ENCODE data around the gene RPRD2. TPM values are rescaled to one million over a fixed set of nuclear protein-coding genes. Genes with fewer than 3 reads are reported as not detected.
A peak's percentile ranks its signal among the peaks of the same experiment; 100 is the strongest.

Gene RPRD2
- total RNA-seq, 2 experiments from 2014 or later = 42.2 to 42.3 TPM

DNA sequence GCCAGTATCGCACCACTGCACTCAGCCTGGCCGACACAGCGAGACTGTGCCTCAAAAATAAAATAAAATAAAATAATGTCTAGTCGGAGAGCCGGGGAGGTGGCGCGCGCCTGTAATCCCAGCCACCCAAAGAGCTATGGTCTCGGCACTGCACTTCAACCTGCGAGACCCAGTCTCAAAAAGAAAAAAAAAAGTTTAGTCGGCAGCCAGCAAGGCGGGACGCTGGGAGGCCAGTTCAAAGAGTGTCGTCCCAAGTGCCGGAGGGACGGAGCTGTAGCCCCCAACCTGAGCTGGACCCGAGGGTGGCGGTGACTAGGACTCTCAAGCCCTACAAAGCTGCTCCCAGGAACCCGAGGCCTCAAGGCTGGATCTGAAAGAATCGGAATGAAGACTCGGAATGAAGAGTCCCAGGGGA is 151.0 kb downstream of the RPRD2 start:
- ATAC-seq (ENCODE audit: low read depth) = no peak
- no peak for DNase-seq
- peak overlapping the region; percentile 63 for H3K27ac Mint-ChIP-seq
- H3K4me3 Mint-ChIP-seq = peak overlapping the region; percentile 89
- POLR2A ChIA-PET = interaction anchor here (0.6 to 3.6 kb wide), 10 partner anchors 9 to 259 kb away, joined by 3 to 20 read pairs (median 4); partner anchors contain the start of genes MCL1 and TARS2
- no peaks in the 10 kb centered on the region for H3K9me3 Mint-ChIP-seq
- peaks cover 3% of the 10 kb centered on the region for H3K27me3 Mint-ChIP-seq
- peaks cover 1% of the 10 kb centered on the region for H3K36me3 Mint-ChIP-seq
- H3K4me1 Mint-ChIP-seq = peaks cover 12% of the 10 kb centered on the region

DNA sequence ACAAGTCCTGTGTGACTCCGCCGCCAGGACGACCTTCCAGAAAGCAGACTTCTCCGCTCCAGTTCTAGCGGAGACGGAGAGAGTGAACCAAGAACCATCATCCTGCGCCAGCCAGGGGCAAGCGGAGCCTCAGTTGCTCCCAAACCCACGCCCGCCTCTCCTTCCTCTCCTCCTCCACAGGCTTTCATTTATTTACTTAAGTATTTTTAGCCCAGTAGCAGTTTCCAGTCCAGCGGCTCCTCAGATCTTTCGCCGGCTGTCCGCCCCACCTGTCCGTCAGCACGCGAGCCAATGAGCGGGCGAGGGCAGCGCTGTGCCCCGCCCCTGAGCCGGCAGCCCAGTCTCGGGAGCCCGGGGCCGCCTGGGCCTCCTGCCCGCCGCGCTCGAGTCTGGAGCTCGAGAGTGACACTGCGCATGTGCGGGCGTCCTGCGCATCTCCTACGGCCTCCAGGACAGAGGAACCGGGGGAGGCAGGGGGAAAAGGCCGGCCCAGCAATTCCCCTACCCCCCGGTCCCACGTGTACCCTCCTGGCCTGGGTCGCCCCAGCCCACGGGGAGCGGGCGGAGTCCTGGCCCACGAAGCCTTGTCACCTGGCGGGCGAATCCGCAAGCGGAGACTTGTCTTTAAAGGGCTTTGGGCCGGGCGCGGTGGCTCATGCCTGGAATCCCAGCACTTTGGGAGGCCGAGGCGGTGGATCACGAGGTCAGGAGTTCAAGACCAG is 151.5 kb downstream of the RPRD2 start, which contains the start of gene FALEC:
TSS of gene FALEC (plus strand) at position 425 of the 722 bp plus-strand sequence.
- DNase-seq (peak; percentile 95), ATAC-seq (ENCODE audit: low read depth) (peak; percentile 99)
- POLR2A ChIA-PET = interaction anchor here (0.5 to 3.6 kb wide), 12 partner anchors 10 to 260 kb away, joined by 3 to 20 read pairs (median 3); partner anchors contain the start of genes MCL1, RPRD2 and TARS2
- peaks cover 3% of the 10 kb centered on the region for H3K27me3 Mint-ChIP-seq
- H3K4me1 Mint-ChIP-seq = peaks cover 12% of the 10 kb centered on the region
- peak within 1 kb of the TSS; percentile 75 for H3K27ac Mint-ChIP-seq
- H3K9me3 Mint-ChIP-seq = no peaks in the 10 kb centered on the region
- H3K36me3 Mint-ChIP-seq = peaks cover 1% of the 10 kb centered on the region
- peak within 1 kb of the TSS; percentile 89 for H3K4me3 Mint-ChIP-seq

DNA sequence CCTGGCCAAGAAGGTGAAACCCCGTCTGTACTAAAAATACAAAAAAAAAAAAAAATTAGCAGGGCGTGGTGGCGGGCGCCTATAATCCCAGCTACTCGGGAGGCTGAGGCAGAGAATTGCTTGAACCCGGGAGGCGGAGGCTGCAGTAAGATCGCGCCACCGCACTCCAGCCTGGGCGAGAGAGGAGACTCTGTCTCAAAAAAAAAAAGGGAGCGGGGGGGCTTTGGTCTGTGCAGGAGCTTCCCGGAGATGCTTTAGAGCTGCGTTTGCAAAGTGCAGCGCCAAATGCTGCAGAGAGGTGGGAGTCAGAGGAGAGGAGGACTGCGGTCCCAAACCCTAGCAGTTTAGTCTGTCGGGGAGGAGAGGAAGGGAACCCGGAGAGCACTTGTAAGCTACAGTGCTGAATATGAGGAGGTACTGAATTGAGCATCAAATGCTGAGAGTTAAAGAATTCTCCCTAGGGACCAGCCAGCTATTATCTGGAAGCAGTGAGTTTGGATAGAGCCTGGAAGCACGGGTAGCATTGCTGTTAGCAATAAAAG is 152.2 kb downstream of the RPRD2 start:
- no peaks in the 10 kb centered on the region for H3K9me3 Mint-ChIP-seq
- DNase-seq = no peak
- peak overlapping the region; percentile 75 for H3K27ac Mint-ChIP-seq

DNA sequence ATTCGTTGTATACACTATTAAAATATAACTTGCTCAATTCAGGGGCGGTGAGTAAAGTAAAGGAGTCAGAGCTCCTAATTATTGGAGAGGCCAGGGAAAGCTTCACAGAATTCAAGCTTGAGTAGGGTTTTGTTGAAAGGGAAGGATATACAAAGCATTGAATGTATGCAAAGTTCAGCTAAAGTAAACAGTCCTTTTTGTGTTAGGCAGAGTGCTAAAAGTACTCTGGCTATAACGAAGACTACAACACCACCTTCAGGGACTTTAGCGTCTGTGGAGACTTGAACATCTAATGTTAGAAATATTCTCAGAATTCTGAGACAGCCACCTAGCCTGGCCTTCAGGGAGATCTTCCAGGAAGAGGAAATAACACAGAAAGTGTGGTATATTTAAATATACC is 152.7 kb downstream of the RPRD2 start:
- Mint-ChIP-seq H3K4me1 (peaks cover 16% of the 10 kb centered on the region), H3K36me3 (peaks cover 1% of the 10 kb centered on the region), H3K27ac (peak overlapping the region; percentile 75), H3K27me3 (peaks cover 3% of the 10 kb centered on the region), H3K9me3 (no peaks in the 10 kb centered on the region), H3K4me3 (peak overlapping the region; percentile 89)
- ATAC-seq (ENCODE audit: low read depth) (peak; percentile 8), DNase-seq (no peak)
- POLR2A ChIA-PET = interaction anchor here (0.7 to 3.6 kb wide), 5 partner anchors 13 to 629 kb away, joined by 4 to 20 read pairs (median 4); partner anchors contain the start of genes MCL1 and TARS2

More for the DNA sequence above, 152.2 kb downstream of the RPRD2 start:
- no peak for ATAC-seq (ENCODE audit: low read depth)
- H3K4me1 Mint-ChIP-seq = peaks cover 13% of the 10 kb centered on the region
- POLR2A ChIA-PET = interaction anchor here (0.5 to 3.6 kb wide), 10 partner anchors 10 to 628 kb away, joined by 3 to 20 read pairs (median 4); partner anchors contain the start of genes MCL1, RPRD2 and TARS2
- peak overlapping the region; percentile 89 for H3K4me3 Mint-ChIP-seq
- H3K27me3 Mint-ChIP-seq = peaks cover 3% of the 10 kb centered on the region
- H3K36me3 Mint-ChIP-seq = peaks cover 1% of the 10 kb centered on the region

DNA sequence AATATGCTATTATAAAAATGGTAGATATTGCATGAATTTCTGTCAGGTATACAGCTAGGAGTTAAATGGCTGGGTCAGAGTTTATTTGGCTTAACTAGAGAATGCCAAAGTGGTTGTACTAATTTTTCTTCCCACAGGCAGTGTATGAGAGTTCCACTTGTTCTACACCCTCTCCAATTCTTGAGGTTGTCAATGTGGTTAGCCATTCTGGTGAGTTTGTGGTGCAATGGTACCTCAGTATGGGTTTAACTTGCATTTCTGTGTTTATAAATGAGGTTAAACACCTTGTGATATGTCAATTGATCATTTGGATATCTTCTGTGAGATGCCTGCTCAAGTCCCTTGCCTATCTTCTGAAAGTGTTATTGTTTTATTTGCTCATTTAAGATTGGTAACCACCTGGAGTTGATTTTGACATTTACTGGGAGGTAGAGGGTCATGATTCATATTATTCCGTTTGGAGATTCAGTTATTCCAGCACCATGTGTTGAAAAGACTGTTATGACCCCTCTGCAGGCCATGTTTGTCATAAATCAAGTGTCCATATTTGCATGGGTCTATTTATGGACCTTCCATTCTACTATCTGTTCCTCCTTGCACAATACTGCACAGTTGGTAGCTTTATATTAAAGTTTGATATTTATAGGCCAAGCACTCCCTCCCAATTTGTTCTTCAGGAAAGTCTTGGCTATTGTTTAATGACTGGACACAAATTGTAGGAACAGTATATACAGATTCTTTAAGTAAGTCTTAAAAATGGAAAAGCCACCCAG is 157.4 kb downstream of the RPRD2 start:
- H3K36me3 Mint-ChIP-seq = no peaks in the 10 kb centered on the region
- H3K4me1 Mint-ChIP-seq = peaks cover 9% of the 10 kb centered on the region
- no peaks in the 10 kb centered on the region for H3K9me3 Mint-ChIP-seq
- DNase-seq = no peak
- H3K27ac Mint-ChIP-seq = no peak overlapping the region
- peaks cover 12% of the 10 kb centered on the region for H3K27me3 Mint-ChIP-seq
- no peak for ATAC-seq (ENCODE audit: low read depth)
- H3K4me3 Mint-ChIP-seq = no peak overlapping the region
- POLR2A ChIA-PET = no interaction called here

DNA sequence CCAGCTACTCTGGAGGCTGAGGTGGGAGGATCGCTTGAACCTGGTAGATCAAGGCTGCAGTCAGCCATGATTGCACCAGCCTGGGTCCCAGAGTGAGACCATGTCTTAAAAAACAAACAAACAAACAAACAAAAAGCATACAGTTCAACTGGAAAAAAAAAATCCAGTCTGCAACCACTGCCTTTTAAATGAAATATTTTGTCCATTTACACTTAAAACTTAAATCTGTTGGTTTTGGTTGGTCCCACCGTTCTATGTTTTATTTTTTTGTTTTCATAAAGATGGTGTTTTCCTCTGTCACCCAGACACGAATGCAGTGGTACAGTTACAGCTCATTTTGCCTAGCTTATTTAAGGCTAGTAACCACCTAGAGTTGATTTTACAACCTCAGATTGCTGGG is 161.4 kb downstream of the RPRD2 start:
- Mint-ChIP-seq H3K27me3 (peaks cover 9% of the 10 kb centered on the region), H3K4me1 (peaks cover 4% of the 10 kb centered on the region), H3K9me3 (no peaks in the 10 kb centered on the region), H3K27ac (no peak overlapping the region), H3K4me3 (no peak overlapping the region), H3K36me3 (no peaks in the 10 kb centered on the region)
- POLR2A ChIA-PET = no interaction called here
- ATAC-seq (ENCODE audit: low read depth) (no peak), DNase-seq (no peak)

Small RNA genes lying within 50 kb of the gene (microRNA-seq; reads per million reads assigned to microRNA genes)
- not detected for gene MIR6878

Other genes with a start within 250 kb of the RPRD2 start
- 100 to 1,000 TPM; 140 to 143 TPM for gene PLEKHO1, start 214.2 kb upstream of the RPRD2 start, total RNA-seq
- 100 to 1,000 TPM; 113 to 115 TPM for gene ANP32E, start 128.0 kb upstream of the RPRD2 start, total RNA-seq
- gene CA14, start 106.4 kb upstream of the RPRD2 start, total RNA-seq = not detected
- gene APH1A, start 95.1 kb upstream of the RPRD2 start, total RNA-seq = 100 to 1,000 TPM; 127 to 128 TPM
- gene C1orf54, start 91.4 kb upstream of the RPRD2 start, total RNA-seq = 1 to 10 TPM; 1.7 to 3.5 TPM
- 1 to 10 TPM in 1 of 2 experiments, under 1 TPM in 1; 0.91 to 1.7 TPM for gene CIART, start 81.6 kb upstream of the RPRD2 start, total RNA-seq
- 10 to 100 TPM; 73.3 to 75.9 TPM for gene MRPS21, start 70.3 kb upstream of the RPRD2 start, total RNA-seq
- gene PRPF3, start 42.6 kb upstream of the RPRD2 start, total RNA-seq = 100 to 1,000 TPM; 103 to 110 TPM
- 10 to 100 TPM; 41.6 to 42.9 TPM for gene TARS2, start 123.3 kb downstream of the RPRD2 start, total RNA-seq
- 1 to 10 TPM; 1.4 to 1.7 TPM for gene ECM1, start 144.0 kb downstream of the RPRD2 start, total RNA-seq
- gene FALEC, start 151.6 kb downstream of the RPRD2 start, total RNA-seq = under 1 TPM; 0.58 to 0.60 TPM
- gene ADAMTSL4, start 185.3 kb downstream of the RPRD2 start, total RNA-seq = under 1 TPM; 0.11 to 0.30 TPM
- 100 to 1,000 TPM; 302 to 303 TPM for gene MCL1, start 215.5 kb downstream of the RPRD2 start, total RNA-seq

All from activated naive CD8-positive, alpha-beta T cell treated with anti-CD3 and anti-CD28 coated beads, Interleukin-2, amount 10 ng/mL, durations not matched to agents 7 days and 5 days (primary cell).